Parathyroid adenoma (tissue), 2 donors: ENCODE measurements around the gene CENPM.

Experiments used
- H2AFZ ChIP-seq: fragments of 300-600 bp; sonication (generic); one replicate; pipeline ENCODE4 v1.7.0; 2017; ENCODE audit warnings: antibody characterized with exemption, mild to moderate bottlenecking
- H3K27ac ChIP-seq: fragments of 300-600 bp; sonication (generic); one replicate; pipeline ENCODE4 v1.7.0; 2017
- H3K27me3 ChIP-seq: fragments of 300-600 bp; sonication (generic); one replicate; pipeline ENCODE4 v1.7.0; 2017; ENCODE audit warnings: low read length; ENCODE audit not compliant: control insufficient read depth, insufficient read depth
- H3K36me3 ChIP-seq: fragments of 300-600 bp; sonication (generic); one replicate; pipeline ENCODE4 v1.7.0; 2017; ENCODE audit warnings: low read length; ENCODE audit not compliant: control insufficient read depth, insufficient read depth
- H3K4me1 ChIP-seq: fragments of 300-600 bp; sonication (generic); one replicate; pipeline ENCODE4 v1.7.0; 2017; ENCODE audit warnings: control low read depth
- H3K4me2 ChIP-seq: fragments of 300-600 bp; sonication (generic); one replicate; pipeline ENCODE4 v1.7.0; 2017; ENCODE audit warnings: low read length
- H3K4me3 ChIP-seq: fragments of 300-600 bp; sonication (generic); one replicate; pipeline ENCODE4 v1.7.0; 2017; ENCODE audit warnings: low read depth, low read length
- H3K79me2 ChIP-seq: fragments of 300-600 bp; sonication (generic); one replicate; pipeline ENCODE4 v1.7.0; 2017; ENCODE audit warnings: control low read depth
- H3K9ac ChIP-seq: fragments of 300-600 bp; sonication (generic); one replicate; pipeline ENCODE4 v1.7.0; 2017; ENCODE audit warnings: mild to moderate bottlenecking
- H3K9me3 ChIP-seq: fragments of 300-600 bp; sonication (generic); one replicate; pipeline ENCODE4 v1.7.0; 2017; ENCODE audit warnings: low read length; ENCODE audit not compliant: control insufficient read depth
- CTCF ChIP-seq: fragments of 300-600 bp; sonication (generic); IDR thresholded peaks from one replicate; pipeline ENCODE4 v1.7.0; 2017; ENCODE audit warnings: antibody characterized with exemption, mild to moderate bottlenecking
- donor health status: primary hyperparathyroidism.

Gene CENPM

GRCh38 chr22:41909310-41910049 lies 37.5 kb downstream of the CENPM start:
- H3K79me2 ChIP-seq, result no peaks in the 10 kb centered on the region
- no peak for TF ChIP-seq CTCF
- no peaks in the 10 kb centered on the region for H3K9me3 ChIP-seq
- no peaks in the 10 kb centered on the region for H3K36me3 ChIP-seq
- H3K9ac ChIP-seq, result no peak overlapping the region
- H3K27ac ChIP-seq, result no peak overlapping the region
- no peaks in the 10 kb centered on the region for H3K27me3 ChIP-seq
- H3K4me3 ChIP-seq, result no peak overlapping the region
- H3K4me1 ChIP-seq, result peaks cover 2% of the 10 kb centered on the region
- no peak overlapping the region for H2AFZ ChIP-seq
- no peak overlapping the region for H3K4me2 ChIP-seq

GRCh38 chr22:41908411-41909309 lies 38.3 kb downstream of the CENPM start:
- H3K4me1 ChIP-seq, result peaks cover 2% of the 10 kb centered on the region
- H3K9ac ChIP-seq, result no peak overlapping the region
- H3K4me2 ChIP-seq, result no peak overlapping the region
- H2AFZ ChIP-seq, result no peak overlapping the region
- TF ChIP-seq CTCF, result no peak
- H3K9me3 ChIP-seq, result no peaks in the 10 kb centered on the region
- no peaks in the 10 kb centered on the region for H3K36me3 ChIP-seq
- H3K4me3 ChIP-seq, result no peak overlapping the region
- no peaks in the 10 kb centered on the region for H3K27me3 ChIP-seq
- no peak overlapping the region for H3K27ac ChIP-seq
- no peaks in the 10 kb centered on the region for H3K79me2 ChIP-seq

GRCh38 chr22:41907436-41908401 lies 39.2 kb downstream of the CENPM start:
- Histone ChIP-seq H3K4me3 (no peak overlapping the region), H3K36me3 (no peaks in the 10 kb centered on the region), H3K27ac (no peak overlapping the region), H3K9ac (no peak overlapping the region), H3K79me2 (no peaks in the 10 kb centered on the region), H2AFZ (no peak overlapping the region), H3K4me2 (no peak overlapping the region), H3K27me3 (no peaks in the 10 kb centered on the region), H3K4me1 (peaks cover 2% of the 10 kb centered on the region), H3K9me3 (no peaks in the 10 kb centered on the region)
- no peak for TF ChIP-seq CTCF

GRCh38 chr22:41906822-41907221 lies 40.1 kb downstream of the CENPM start:
- H3K36me3 ChIP-seq, result no peaks in the 10 kb centered on the region
- H3K4me1 ChIP-seq, result peaks cover 2% of the 10 kb centered on the region
- H3K4me2 ChIP-seq, result no peak overlapping the region

More at GRCh38 chr22:41906822-41907221, 40.1 kb downstream of the CENPM start:
- no peaks in the 10 kb centered on the region for H3K79me2 ChIP-seq
- no peaks in the 10 kb centered on the region for H3K9me3 ChIP-seq
- no peak for TF ChIP-seq CTCF
- H3K27me3 ChIP-seq, result no peaks in the 10 kb centered on the region
- H3K9ac ChIP-seq, result no peak overlapping the region
- H3K4me3 ChIP-seq, result no peak overlapping the region
- no peak overlapping the region for H2AFZ ChIP-seq
- H3K27ac ChIP-seq, result no peak overlapping the region
